ENCODE data around the gene TRIM63. TPM values are rescaled to one million over a fixed set of nuclear protein-coding genes. Genes with fewer than 3 reads are reported as not detected.

The TRIM63 gene
- total and polyA plus RNA-seq, 9 of the 15 experiments (the other 6 are each of a cell fraction or from before 2014, with no cell fraction given): 0.08 to 0.57 (median 0.36) TPM

GRCh38 chr1:26077524-26077923 lies 10.1 kb upstream of the TRIM63 start (continued):
- TF ChIP-seq ZNF407 (IDR thresholded peaks at IDR 0.05; ENCODE audit: low read depth) (no peak), PML (IDR thresholded peaks at IDR 0.05; ENCODE audit: low read length) (no peak)
